ENCODE measurements around the gene JPH2.

DNA sequence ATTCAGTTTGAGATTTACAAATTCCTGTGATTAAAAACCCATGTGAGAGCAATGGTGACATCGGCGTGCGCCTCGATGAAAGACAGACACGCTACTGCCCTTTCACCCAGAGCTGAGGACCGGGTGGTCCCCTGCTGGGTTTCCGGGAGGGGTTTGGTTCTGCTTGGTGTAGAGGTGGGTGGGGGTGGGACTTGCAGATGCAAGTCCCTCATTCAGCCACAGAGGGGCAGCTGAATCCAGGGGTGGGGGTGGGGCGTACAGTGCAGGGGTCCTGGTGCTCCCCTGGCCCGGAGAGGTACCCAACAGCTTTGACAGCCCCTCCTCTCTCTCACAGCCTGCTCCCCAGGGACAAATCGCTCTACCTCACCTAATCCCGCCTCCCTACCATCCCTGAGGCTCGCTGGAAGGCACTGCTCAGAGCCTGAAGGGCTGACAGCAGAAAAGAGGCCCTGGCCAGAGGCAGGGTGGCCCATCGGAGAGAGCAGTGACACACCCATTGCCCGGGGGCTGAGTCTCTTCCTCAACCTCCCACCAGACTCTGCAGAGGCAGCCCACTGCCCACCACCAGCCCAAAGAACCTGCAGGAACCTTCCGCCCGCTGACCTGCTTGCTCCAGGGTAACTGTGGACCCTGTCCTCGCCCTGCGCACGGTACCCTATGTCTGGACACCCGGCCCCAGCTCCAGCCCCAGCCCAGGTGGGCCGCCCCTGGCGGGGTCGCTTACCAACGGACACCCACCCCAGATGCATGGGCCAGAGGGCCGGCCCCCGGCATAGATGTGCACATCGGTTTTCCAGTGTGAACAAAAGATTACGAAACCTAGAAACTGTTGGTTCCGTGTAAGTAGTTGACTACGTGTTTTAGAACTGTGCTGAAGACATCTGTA is 118.4 kb downstream of the JPH2 start:
- TF ChIP-seq EZH2 (IDR thresholded peaks at IDR 0.05; ENCODE audit: borderline replicate concordance, low read length) = no peak
- TF ChIP-seq, protein P1, sequence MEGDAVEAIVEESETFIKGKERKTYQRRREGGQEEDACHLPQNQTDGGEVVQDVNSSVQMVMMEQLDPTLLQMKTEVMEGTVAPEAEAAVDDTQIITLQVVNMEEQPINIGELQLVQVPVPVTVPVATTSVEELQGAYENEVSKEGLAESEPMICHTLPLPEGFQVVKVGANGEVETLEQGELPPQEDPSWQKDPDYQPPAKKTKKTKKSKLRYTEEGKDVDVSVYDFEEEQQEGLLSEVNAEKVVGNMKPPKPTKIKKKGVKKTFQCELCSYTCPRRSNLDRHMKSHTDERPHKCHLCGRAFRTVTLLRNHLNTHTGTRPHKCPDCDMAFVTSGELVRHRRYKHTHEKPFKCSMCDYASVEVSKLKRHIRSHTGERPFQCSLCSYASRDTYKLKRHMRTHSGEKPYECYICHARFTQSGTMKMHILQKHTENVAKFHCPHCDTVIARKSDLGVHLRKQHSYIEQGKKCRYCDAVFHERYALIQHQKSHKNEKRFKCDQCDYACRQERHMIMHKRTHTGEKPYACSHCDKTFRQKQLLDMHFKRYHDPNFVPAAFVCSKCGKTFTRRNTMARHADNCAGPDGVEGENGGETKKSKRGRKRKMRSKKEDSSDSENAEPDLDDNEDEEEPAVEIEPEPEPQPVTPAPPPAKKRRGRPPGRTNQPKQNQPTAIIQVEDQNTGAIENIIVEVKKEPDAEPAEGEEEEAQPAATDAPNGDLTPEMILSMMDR (conservative IDR thresholded peaks at IDR 0.05 in 1 of 2, IDR thresholded peaks at IDR 0.05 in 1 of 2; ENCODE audit: extremely low read depth in 1 of 2, insufficient read depth in 1 of 2, low read depth in 1 of 2, low read length in 2 of 2) = no peak
